HG03469 (cell line): ENCODE measurements around the gene TMEM59.
"Not testable (repeated sequence)": the region's sequence is repeated elsewhere in the genome, so short reads cannot be mapped to it uniquely, and the experiment has no call there.

ENCODE experiments used
- ATAC-seq: cut with Tn5 transposase; IDR thresholded peaks from one replicate; pipeline ENCODE4 v1.9.1; 2021; ENCODE audit warnings: mild to moderate bottlenecking, moderate library complexity, moderate number of reproducible peaks; ENCODE audit not compliant: unreplicated experiment

TMEM59 gene

DNA sequence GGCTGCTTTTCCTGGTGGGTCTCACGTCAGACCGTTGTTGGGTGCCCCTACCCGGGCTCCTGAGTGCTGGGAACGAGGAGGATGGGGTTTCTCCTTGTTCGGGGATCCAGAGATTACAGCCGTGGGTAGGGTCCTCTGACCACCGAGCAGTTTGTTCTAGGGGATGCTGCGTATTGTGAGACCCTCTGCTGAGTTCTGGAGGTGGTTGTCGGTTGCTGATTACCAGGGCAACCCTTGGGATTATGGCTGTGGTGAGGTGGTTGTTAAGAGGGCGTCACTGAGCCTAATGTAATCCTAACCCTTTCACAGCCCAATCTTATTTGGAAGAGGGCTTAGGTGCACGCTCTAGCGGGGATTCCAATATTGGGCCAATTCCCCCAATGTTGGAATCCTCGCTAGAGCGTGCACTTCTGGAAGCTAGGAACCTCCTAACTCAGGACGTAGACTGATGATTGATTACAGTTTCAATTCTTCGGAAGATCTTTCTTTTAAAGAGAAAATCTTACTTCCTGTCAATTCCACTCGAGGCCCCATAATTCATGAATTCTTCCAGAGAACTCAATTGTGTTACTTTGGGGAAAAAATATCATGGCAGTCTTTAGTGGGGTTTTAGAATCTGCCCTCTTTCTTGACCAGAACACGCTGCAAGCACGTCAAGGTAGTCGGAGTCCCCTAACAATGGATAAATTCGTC lies 887 bp upstream of the TMEM59 start:
- ATAC-seq, result no peak

DNA sequence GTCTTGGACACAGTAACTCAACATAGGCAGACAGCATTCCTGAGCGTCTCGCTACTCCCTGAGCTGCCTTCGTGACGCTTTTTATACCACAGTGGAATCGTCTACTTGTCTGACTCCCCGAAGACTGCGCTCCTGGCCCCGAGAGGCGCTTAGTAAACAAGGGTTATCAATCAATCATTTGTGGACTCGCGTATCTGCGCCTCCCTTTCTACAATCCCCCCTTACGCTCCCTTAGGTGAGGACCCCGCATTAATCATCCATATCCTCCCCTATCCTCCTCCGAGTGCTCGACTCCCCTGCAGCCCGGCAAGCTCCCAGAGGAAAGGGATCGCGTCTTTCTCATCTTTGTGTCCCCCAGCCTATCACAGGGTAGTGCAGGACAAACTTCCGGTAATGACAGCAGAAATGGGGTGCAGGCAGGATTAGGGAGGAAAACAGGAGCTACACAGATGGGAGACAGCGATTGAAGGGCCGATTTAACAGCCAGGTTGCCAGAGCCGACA lies 522 bp downstream of the TMEM59 start:
- ATAC-seq, result no peak

DNA sequence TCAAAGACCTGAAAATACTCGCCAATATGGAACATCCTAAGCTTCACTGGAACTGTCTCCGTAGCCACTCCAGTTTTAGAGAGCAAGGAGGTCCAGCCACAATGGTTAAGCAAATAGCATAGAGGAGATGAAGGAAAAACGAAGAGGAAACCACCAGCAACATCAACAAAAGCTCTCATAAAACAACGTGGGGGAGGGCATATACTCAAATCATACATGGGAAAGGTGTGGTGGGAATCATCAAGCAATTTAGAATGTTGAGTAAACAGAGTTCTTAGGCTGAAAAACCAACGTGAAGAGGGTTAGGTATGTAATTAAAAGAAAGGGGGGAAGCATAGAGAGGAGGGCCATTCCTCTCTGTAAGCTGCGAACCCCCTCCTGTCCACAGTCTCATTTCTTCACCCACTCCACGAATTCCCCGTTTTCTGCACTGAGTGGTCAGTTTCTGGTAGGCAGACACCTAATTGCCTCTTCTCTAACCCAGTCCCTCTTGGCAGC lies 1.0 kb downstream of the TMEM59 start:
- ATAC-seq, result no peak

DNA sequence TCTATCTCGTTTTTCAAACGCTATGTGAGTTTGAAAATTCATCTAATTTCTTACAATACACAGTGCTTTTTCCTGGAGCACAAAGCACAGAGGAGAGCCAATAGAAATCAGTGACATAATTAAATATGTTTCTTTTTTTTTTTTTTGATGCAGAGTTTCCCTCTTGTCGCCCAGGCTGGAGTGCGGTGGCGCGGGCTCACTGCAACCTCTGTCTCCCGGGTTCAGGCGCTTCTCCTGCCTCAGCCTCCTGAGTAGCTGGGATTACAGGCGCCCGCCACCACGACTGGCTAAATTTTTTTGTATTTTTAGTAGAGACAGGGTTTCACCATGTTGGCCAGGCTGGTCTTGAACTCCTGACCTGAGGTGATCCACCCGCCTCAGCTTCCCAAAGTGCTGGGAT lies 2.6 kb downstream of the TMEM59 start:
- ATAC-seq, result not testable (repeated sequence)

DNA sequence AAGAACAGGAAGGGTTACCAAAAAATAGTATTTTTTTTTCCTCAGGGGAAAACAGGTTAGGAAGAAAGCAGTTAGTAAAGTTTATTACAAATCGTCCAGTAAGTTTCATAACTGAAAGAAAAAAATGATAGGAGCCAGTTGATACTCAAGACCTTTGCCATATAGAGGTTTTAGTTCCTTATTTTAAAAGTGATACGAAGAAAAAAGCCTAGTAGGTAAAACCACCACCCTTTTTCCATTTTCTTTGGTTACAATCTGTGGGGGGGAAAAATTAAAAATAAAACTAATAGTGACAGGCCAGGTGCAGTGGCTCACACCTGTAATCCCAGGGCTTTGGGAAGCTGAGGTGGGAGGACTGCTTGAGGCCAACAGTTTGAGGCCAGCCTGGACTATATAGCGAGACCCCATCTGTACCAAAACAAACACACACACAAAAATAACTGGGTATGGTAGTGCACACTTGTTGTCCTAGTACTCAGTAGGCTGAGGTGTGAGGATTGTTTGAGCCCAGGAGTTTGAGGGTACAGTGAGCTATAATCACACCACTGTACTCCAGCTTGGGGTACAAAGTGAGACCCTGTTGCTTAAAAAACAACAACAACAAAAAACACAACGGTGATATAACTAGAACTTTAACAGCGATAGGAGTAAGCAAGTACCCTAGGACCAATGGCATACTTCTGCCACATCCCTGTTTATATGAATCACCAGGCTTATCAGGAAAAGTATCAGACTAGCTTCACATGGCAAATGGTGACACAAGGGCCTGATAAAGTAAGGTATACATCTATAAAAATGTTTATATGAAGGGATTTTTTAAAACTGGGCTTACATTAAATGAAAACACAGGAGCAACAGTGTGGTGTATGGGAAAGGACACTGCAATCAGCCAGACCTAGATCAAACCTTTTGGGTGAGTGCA lies 5.4 kb downstream of the TMEM59 start:
- ATAC-seq, result no peak

DNA sequence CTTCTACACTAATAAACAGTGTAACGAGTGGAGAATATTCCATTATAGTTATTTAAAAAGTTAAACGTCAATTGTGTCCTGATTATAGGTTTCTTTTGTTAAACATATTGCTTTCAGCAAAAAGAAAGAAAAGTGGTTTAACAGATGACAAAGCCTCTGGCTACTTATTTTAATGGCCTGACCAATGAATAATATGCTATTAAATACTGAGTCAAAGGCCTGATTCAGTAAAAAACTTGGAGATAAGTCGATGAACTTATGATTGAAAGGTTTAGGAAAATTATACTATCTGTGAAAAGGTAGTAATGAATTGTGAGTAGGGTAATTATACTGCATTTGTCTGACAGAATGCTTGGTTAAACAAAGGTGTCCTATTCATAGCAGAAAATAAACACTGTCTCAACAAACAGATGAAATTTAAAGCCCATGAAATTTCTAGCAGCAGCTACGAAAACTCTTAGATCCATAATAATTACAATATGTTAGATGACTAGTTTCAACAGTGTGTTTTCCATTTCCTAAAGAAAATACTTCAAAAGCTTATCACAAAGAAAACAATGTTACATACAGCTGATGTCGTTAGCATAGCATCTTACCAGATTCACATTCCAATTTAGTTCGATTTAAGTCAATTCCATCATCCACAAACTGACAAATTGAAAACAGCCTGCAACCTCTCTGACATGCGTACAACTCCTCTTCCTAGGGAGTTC lies 6.2 kb downstream of the TMEM59 start:
- ATAC-seq, result no peak

DNA sequence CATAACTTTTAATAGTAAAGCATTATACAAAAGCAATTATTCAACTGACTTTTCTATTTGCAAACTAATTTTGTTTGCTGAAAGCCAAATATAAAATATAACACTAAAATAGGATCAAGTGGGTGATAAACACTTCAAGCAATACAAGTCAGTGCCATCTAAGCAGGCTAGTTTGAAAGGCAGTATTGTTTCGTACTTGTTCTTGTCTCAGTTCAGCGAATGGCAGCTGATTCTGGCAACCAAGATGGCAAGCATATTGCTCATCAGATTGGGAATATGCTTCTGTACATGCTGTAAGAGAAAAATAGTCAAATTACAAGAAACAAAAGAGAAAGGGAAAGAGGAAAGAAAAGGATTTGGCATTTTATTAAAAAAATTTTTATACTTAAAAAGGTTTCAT lies 7.5 kb downstream of the TMEM59 start:
- no peak for ATAC-seq

DNA sequence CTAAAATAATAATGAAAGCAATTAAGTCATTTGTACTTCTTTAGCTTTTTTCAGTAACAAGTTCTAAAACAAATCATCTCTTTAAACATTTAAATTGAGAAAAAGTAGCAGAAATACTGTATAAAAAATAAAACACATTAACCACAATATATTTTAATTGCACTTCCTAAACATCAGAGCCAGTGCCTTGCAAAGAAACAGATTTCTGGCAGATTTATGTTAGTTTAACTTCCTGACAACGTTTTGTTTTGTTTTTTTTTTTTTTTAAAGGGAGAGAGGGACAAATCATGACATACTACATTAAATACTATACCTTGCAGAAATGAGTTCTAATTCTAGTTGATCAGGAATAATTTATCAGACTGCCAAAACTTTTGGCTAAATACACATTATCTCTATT lies 11.2 kb downstream of the TMEM59 start:
- ATAC-seq, result no peak

DNA sequence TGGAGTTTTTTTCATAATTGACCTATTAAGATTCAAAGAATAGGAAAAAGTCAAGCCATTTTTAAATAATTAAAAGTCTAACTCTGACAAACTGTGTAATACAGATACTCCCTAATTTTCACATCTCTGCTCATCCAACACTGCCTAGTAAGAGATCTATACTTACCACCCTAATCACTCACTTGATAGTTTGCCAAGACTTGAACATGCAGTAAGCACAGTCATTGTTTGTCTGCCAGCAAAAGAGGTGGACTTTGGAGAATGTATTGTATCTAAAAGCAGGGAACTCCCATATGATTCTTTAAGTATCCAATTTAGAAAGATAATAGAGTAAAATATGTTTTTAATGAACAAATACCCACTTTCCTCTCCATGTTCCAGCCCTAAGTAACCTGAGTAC lies 15.5 kb downstream of the TMEM59 start:
- no peak for ATAC-seq

DNA sequence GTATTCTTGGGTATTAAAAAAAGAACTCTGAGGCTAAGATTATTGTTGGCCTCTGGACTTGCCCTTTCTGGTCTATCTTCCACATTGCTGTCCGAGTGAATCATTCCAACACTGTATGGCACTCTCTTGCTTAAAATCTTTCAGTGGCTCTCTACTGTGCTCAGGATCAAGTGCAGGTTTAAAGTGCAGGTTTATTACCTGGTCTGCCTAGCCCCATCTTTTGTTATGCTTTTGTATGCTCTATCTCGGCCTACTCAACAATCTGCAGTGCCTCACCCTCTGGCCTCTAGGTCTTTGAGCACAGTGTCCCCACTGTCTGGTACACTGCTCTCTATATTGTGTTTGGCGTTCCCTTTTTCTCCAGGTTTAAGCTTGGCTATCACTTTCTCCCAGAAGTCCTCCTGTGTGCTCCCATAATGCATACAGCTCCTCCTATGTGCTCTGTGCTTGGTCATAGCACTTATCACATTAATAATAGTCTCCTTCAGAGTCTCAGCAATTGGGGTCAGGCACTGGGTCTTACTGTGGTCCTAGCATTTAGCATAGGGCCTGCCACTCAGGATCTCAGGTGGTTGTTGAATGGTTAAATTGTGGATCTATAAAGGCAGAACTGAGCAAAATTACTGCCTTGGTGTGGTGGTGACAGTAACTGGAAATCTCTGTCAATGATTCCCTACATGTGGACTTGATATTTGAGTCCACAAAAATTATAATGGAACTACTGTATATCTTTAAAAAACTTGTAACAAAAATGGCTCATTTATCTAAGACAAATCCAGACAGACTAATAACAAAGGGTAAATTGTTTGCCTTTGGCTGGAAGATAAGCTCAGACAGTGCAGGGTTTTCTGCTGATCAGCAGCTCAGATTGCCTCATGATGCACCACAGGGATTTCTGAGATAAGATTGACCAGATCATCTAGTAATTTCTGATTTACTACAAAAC lies 24.4 kb downstream of the TMEM59 start:
- ATAC-seq, result no peak

DNA sequence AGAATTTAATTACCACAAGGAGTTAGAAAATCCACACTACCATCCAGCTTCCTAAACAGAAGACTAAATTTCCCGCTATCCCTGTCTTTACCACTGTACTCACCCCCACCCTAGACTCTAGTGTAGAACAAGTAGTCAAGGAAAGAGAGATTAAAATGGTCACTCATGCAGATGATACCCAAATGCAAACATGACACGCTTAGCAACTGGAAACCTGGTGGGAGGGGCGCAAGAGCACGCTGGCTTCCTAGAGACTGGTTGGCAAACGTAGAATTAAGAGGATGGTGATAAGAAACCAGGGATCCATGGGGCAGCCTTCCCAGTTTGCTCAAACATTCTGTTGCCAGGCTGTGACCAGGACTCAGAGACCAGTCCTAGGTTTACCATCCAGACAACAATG lies 25.2 kb downstream of the TMEM59 start:
- ATAC-seq, result no peak

DNA sequence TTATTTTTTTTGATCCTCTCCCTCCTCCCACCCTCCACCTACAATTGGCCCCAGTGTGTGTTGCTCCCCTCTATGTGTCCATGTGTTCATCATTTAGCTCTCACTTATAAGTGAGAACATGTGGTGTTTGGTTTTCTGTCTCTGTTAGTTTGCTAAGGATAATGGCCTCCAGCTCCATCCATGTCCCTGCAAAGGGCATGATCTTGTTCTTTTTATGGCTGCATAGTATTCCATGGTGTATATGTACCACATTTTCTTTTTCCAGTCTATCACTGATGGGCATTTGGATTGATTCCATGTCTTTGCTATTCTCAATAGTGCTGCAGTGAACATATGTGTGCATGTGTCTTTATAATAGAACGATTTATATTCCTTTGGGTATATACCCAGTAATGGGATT lies 28.2 kb downstream of the TMEM59 start:
- not testable (repeated sequence) for ATAC-seq

DNA sequence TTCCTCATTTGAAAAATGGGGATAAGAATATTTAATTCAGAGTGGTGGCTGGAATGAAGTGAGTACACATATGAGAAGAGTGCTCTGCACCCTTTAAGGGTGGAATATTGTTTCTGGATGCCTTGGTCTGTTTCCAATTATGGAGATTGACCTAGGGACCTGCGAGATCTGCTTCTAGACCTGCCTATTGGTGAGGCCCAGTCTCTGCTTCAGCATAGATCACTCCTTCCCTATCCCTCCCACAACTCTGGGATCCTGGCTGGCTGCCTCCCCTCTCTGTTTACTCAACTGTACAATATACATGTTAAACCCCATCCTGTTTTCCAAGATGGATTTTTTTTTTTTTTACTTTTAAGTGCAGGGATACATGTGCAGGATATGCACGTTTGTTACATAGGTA lies 28.6 kb downstream of the TMEM59 start:
- no peak for ATAC-seq

DNA sequence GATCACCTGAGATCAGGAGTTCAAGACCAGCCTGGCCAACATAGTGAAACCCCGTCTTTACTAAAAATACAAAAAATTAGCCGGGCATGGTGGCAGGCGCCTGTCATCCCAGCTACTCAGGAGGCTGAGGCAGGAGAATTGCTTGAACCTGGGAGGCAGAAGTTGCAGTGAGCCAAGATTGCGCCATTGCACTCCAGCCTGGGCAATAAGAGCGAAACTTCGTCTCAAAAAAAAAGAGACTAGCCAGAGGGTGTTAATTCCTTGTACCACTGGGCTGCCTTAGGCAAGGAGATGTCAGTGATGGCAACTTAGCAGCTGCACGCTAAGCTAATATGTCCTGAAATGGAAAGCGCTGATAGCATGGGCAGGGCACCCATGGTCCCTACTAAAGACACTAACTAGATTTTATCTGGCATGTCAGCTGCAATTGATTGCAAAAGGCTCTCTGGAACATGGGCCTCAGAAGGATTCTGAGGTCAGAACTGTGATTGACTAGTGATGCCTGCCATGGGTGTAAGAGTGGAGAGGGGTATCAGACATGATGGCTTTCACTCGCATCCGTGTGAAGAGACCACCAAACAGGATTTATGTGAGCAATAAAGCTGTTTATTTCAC lies 33.3 kb downstream of the TMEM59 start:
- not testable (repeated sequence) for ATAC-seq

DNA sequence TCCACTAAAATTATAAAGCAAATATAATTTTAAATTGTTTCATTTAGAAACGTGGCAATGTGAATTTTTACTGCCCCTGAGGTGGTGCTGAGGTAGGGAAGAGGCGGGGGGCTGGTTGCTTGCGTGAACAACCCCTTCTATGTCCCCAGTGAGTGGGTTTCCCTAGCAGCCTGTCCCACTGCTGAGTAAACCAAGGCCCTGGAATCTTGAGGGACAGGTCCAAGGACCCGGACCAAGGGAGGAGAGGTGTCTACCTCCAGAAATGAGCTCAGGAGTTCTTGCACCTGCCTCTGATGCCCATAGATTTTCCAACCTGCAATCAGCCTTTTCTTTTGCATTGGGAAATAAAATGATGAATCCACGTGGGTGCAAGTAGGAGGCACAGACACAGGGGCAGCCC lies 34.4 kb downstream of the TMEM59 start:
- no peak for ATAC-seq

DNA sequence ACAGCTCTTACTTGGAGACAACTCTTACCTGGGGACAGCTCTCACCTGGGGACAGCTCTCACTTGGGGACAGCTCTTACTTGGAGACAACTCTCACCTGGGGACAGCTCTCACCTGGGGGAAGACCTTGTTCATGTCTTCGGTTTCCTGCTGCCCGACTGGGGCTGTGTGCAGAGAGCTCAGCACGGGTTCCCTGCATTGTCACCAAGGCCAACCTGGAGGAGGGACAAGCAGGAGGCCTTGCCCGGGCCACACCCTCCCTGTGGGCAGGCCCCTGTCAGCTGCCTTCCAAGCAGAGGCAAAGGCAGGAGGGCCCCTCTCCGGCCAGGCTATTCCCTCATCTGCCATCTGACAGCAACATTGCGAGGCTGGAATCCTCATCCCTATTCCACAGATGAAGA lies 35.0 kb downstream of the TMEM59 start, which contains the start of gene LDLRAD1:
TSS of gene LDLRAD1 (minus strand) at position 208 of the 400 bp plus-strand sequence. CDS start at position 134, 74 bp downstream.
- ATAC-seq, result no peak

DNA sequence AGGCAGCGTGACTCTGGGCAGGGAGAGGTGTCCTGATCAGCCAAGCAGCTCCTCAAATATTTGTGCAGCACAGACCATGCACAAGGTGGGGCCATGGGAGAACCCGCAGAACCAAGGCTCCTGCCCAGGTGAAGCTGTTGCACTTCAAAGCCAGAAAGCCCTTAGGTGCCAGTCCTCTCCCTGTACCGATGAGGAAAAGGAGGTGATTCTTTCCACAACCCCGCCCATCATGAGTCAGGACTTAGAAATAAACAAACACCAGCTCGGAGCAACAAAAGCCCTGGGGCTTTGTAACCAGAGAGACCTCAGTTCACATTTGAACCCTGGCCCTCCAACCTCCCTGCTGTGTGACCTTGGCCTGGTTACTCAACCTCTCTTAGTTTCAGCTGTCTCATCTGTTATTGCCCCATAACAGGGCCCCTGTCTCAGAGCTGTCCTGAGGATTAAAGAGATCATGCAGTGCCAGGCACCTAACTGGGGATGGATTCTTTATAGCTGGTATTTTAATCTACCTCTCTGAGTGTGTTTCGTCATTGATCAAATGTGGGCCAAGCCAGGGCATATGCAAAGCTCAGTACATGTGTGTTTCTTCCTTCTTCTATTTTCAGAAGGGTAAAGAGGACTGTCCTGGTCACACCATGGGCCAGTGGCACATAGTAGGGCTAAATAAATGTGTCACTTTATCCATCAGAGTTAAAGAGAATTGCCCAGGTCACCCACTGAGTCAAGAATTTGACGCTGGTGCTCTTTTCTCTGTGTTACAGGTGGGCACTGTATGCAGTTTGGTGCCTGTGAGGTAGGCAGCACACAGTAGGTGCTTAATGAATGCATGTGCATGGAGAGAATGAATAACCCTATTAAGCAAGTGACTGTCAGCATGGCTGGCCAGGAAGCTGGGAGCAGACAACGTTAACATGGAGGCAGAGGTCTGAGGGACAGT lies 36.4 kb downstream of the TMEM59 start:
- ATAC-seq, result no peak

DNA sequence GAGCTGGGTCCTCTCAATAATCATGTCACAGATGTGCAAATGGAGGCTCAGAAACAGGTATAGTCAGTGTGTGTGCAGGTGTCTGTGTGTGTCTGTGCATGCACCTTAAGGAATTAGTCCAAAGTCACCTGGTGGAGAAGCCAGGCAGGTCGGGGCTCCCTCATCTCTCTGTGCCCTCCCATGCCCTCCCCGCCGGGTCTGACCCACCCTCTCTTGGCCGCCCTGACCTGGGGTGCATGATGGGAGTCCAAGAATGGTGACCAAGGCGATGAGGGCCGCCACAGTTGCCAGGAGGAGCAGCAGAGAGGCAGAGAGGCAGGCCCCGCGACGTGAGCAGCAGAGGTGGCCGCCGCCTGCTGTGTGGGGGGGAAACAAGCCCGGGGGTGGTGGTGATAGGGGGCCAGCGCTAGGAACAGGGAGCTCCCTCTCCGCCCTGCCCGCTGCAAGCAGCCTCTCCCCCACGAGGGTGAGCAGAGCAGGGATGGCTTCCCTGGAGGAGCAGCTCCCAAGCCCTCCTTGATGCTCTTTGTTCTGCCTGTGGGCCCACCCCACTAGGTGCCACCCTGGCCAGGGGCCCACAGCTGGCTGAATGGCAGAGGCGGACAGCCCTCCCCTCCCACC lies 38.9 kb downstream of the TMEM59 start:
- ATAC-seq, result no peak
